Suprapubic skin (tissue), 4 donors: Measurements from ENCODE around the gene PIAS1. TPM values are rescaled to one million over a fixed set of nuclear protein-coding genes. Genes with fewer than 3 reads are reported as not detected.
A peak's percentile ranks its signal among the peaks of the same experiment; 100 is the strongest.

ENCODE experiments used
- DNase-seq, 2 donors: peaks; one replicate each; pipeline ENCODE4 v3.0.0-alpha.2; 2019; ENCODE audit warnings: low spot score in 2 of 2
- H3K27ac ChIP-seq: fragments of 200-600 bp; sonication (generic); one replicate; pipeline ENCODE4 v1.5.1; 2019
- H3K27me3 ChIP-seq: fragments of 200-600 bp; sonication (generic); one replicate; pipeline ENCODE4 v1.5.1; 2019
- H3K36me3 ChIP-seq: fragments of 200-600 bp; sonication (generic); one replicate; pipeline ENCODE4 v1.5.1; 2019
- H3K4me1 ChIP-seq: fragments of 200-600 bp; sonication (generic); one replicate; pipeline ENCODE4 v1.5.1; 2019
- H3K4me3 ChIP-seq: fragments of 200-600 bp; sonication (generic); one replicate; pipeline ENCODE4 v1.5.1; 2019; ENCODE audit warnings: mild to moderate bottlenecking
- H3K9me3 ChIP-seq: fragments of 200-600 bp; sonication (generic); one replicate; pipeline ENCODE4 v1.5.1; 2019
- CTCF ChIP-seq, 2 donors: fragments of 200-600 bp in 1 of 2; fragments of 450-650 bp in 1 of 2; sonication (generic) in 1 of 2; IDR thresholded peaks; one replicate each; pipeline ENCODE4 v1.5.1; 2016 to 2019; ENCODE audit warnings: antibody characterized with exemption in 2 of 2, mild to moderate bottlenecking in 1 of 2, moderate library complexity in 1 of 2
- EP300 ChIP-seq: sonication (generic); formaldehyde crosslinking; IDR thresholded peaks from one replicate; pipeline ENCODE4 v1.6.1; 2017; ENCODE audit warnings: antibody characterized with exemption
- POLR2A ChIP-seq, 2 donors: fragments of 450-650 bp; IDR thresholded peaks; one replicate each; pipeline ENCODE4 v1.6.1; 2017; ENCODE audit warnings: antibody characterized with exemption in 2 of 2, mild to moderate bottlenecking in 2 of 2, moderate library complexity in 2 of 2
- POLR2AphosphoS5 ChIP-seq, 3 donors: sonication (generic); formaldehyde crosslinking; IDR thresholded peaks; one replicate each; pipeline ENCODE4 v1.6.1; 2017; ENCODE audit warnings: antibody characterized with exemption in 3 of 3
- WGBS: methylation state at CpG from one replicate; pipeline ENCODE4 v1.1.5; 2018; 5-methylcytosine and 5-hydroxymethylcytosine counted together
- total RNA-seq, 4 donors: library from RNA; depleted of rRNA; stranded (reverse); fragments of >200 nt; gene quantifications; one replicate each; pipeline ENCODE4 v1.1.0, GENCODE V29; 2016

Gene PIAS1
- total RNA-seq, 4 donors from 2014 or later = 43.7 to 71.5 (median 52.5) TPM

GRCh38 chr15:68205558-68205944 lies 151.4 kb downstream of the PIAS1 start:
- Histone ChIP-seq H3K27me3 (no peaks in the 10 kb centered on the region), H3K4me3 (peak overlapping the region; percentile 33), H3K9me3 (no peaks in the 10 kb centered on the region), H3K36me3 (peaks cover 6% of the 10 kb centered on the region), H3K4me1 (peaks cover 37% of the 10 kb centered on the region), H3K27ac (peak overlapping the region; percentile 48)
- TF ChIP-seq EP300 = no peak
- no peak for TF ChIP-seq POLR2AphosphoS5 (IDR thresholded peaks at IDR 0.05)
- no peak for TF ChIP-seq CTCF (IDR thresholded peaks at IDR 0.05)
- TF ChIP-seq POLR2A (IDR thresholded peaks at IDR 0.05) = no peak
- DNase-seq = peak in 1 of 2 donors; percentile 69
- 67% methylated on average over 10 of the region's 13 CpGs for WGBS

- H3K9me3 ChIP-seq = no peaks in the 10 kb centered on the region
- peaks cover 37% of the 10 kb centered on the region for H3K4me1 ChIP-seq
- H3K4me3 ChIP-seq = peak overlapping the region; percentile 33
- TF ChIP-seq POLR2AphosphoS5 (IDR thresholded peaks at IDR 0.05) = no peak
- no peak for TF ChIP-seq POLR2A (IDR thresholded peaks at IDR 0.05)
- no peak for TF ChIP-seq EP300
- no peak for TF ChIP-seq CTCF (IDR thresholded peaks at IDR 0.05)
- peak in 1 of 2 donors; percentile 81 for DNase-seq
- 57% methylated on average over 14 of the region's 14 CpGs for WGBS
- H3K27ac ChIP-seq = peak overlapping the region; percentile 48
- peaks cover 7% of the 10 kb centered on the region for H3K36me3 ChIP-seq
- H3K27me3 ChIP-seq = no peaks in the 10 kb centered on the region
Observed at GRCh38 chr15:68205954-68206539, 151.9 kb downstream of the PIAS1 start.

- no peaks in the 10 kb centered on the region for H3K9me3 ChIP-seq
- no peak overlapping the region for H3K27ac ChIP-seq
- 91% methylated on average over 12 of the region's 12 CpGs for WGBS
- TF ChIP-seq CTCF (IDR thresholded peaks at IDR 0.05) = no peak
- TF ChIP-seq POLR2A (IDR thresholded peaks at IDR 0.05) = no peak
- no peak for TF ChIP-seq POLR2AphosphoS5 (IDR thresholded peaks at IDR 0.05)
- TF ChIP-seq EP300 = no peak
- H3K27me3 ChIP-seq = no peaks in the 10 kb centered on the region
- peaks cover 39% of the 10 kb centered on the region for H3K4me1 ChIP-seq
- H3K4me3 ChIP-seq = no peak overlapping the region
- peaks cover 12% of the 10 kb centered on the region for H3K36me3 ChIP-seq
- peak in 1 of 2 donors; percentile 73 for DNase-seq
Observed at GRCh38 chr15:68206711-68207151, 152.6 kb downstream of the PIAS1 start.

GRCh38 chr15:68207176-68207935 lies 153.2 kb downstream of the PIAS1 start:
- Histone ChIP-seq H3K36me3 (peaks cover 12% of the 10 kb centered on the region), H3K4me1 (peaks cover 39% of the 10 kb centered on the region), H3K4me3 (no peak overlapping the region), H3K9me3 (no peaks in the 10 kb centered on the region), H3K27ac (no peak overlapping the region), H3K27me3 (no peaks in the 10 kb centered on the region)
- WGBS = 93% methylated on average over 10 of the region's 12 CpGs
- no peak for TF ChIP-seq CTCF (IDR thresholded peaks at IDR 0.05)
- DNase-seq = peak in 1 of 2 donors; percentile 78

GRCh38 chr15:68208136-68208535 lies 154.0 kb downstream of the PIAS1 start:
- no peak overlapping the region for H3K27ac ChIP-seq
- peaks cover 12% of the 10 kb centered on the region for H3K36me3 ChIP-seq
- H3K9me3 ChIP-seq = no peaks in the 10 kb centered on the region
- TF ChIP-seq EP300 (no peak), POLR2A (IDR thresholded peaks at IDR 0.05) (no peak), CTCF (IDR thresholded peaks at IDR 0.05) (no peak), POLR2AphosphoS5 (IDR thresholded peaks at IDR 0.05) (no peak)
- H3K4me3 ChIP-seq = no peak overlapping the region
- no peaks in the 10 kb centered on the region for H3K27me3 ChIP-seq
- peaks cover 39% of the 10 kb centered on the region for H3K4me1 ChIP-seq
- 81% methylated on average over 16 of the region's 16 CpGs for WGBS
- DNase-seq = peak in 1 of 2 donors; percentile 58
